Fibroblast of lung (primary cell): ENCODE measurements around the gene RET.

ENCODE experiments used
- CTCF ChIP-seq, 2 donors: IDR thresholded peaks in 1 of 2; conservative IDR thresholded peaks in 1 of 2; 1 replicate in 1 of 2; 2 replicates in 1 of 2; pipeline ENCODE4 v1.5.1; 2011 to 2012; ENCODE audit warnings: low read length in 2 of 2, control low read depth in 1 of 2, inconsistent platforms in 1 of 2, low read depth in 1 of 2, mild to moderate bottlenecking in 1 of 2
- EZH2 ChIP-seq: IDR thresholded peaks from 2 replicates; pipeline ENCODE4 v1.5.1; 2012; ENCODE audit warnings: low read length, control low read depth, mild to moderate bottlenecking; ENCODE audit errors: missing control alignments

GRCh38 chr10:43091846-43092245 is 15.0 kb downstream of the RET start:
- TF ChIP-seq CTCF (conservative IDR thresholded peaks at IDR 0.05 in 1 of 2, IDR thresholded peaks at IDR 0.05 in 1 of 2; ENCODE audit: low read depth in 1 of 2, low read length in 2 of 2), result no peak
- TF ChIP-seq EZH2, result no peak
